NCI-H1436 (cell line): ENCODE measurements around the gene GALNT2.

ENCODE experiments used
- DNase-seq: peaks from one replicate; lab custom pipeline; 2025; lab: John Stamatoyannopoulos, UW

Gene GALNT2

DNA sequence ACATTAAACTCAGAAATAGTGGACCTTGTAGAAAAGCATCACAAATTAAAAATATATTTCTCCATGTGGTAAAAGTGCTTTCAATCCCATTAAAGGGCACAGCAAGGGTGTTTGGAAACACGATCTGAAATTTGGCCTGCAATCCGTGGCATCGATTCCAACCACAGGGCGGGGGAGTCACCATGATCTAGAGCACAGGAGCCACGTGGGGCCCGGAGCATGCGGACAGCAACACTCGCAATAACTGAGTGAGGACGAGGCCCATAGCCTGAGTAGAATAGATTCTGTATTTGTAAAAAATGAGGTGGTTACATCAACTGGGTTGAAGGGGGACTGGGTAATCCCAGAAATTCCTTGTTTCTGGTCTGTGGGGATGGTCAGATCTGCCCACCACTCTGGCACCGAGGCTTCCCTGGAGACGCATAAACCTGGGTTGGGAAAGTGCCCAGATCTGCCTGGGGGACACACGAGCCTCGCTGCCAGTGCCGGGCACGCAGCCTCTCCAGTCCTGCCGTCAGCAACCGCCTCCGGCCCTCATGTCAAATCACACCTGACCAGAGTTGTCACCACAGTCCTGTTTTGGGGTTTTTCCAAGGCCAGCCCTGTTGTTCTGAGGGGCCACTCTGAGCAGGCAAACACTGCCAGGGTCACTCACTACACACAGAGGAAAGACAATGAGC, 254.8 kb downstream of the GALNT2 start:
- DNase-seq, result no peak

DNA sequence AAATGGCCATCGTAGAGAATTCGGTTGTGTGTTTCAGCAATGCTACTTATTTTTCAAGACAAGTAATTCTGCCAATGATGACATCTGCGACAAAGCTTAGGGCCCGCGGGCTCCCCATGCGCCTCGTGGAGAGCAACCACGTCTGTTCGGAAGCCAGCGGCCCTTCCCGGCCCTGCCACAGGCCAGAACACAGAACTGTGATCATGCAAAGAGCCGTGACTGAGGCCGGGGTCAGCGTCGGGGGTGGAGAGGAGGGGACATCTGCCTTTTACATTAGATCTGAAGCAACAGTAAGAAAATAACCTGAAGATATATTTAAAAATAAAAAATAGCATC, 255.4 kb downstream of the GALNT2 start:
- no peak for DNase-seq

DNA sequence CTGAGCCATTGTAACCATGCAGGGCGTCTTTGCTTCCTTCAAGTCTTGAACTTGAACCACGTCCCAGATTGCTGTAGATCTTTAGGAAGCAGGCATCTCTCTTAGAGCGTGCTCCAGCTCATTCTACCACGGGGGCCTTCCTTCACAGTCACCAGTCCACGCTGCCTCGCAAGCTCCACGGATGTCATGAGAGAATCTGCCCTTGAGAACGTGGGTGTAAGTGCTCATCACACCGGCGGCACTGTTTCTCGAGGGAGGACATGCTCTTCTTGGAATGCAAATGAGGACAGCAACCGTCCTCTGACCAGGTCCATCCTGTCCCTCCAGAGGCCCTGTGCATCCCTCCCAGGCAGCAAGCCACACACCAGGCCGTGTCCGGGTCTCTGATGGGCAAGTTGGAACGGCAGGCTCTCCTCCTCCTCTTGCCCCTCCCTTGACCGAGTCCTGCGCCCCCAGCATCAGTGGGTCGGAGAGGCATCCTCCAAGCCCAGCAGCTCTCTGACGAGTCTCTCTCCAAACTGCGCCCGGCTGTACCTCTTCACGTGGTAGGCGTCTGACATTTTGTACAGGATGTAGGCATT, 256.0 kb downstream of the GALNT2 start:
- no peak for DNase-seq

DNA sequence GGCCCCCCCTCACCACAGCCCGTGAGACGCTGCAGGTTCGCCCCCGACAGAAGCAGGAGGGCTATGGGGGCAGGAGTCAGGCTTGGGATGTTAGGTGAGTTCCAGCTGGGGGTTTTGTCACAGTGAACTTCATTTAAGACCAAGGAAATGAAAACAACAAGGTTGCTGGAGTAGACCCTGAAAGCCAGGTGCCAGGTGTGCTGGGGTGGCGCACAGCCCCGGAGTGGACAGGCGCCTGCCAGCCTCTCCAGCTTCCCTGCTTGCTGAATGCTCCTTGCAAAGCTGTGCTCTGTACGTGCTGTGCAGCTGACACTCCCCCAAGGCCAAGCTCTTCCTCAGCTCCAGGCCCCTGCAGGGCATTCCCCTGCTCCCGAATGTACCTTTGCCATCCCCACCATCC, 256.6 kb downstream of the GALNT2 start:
- DNase-seq, result no peak

DNA sequence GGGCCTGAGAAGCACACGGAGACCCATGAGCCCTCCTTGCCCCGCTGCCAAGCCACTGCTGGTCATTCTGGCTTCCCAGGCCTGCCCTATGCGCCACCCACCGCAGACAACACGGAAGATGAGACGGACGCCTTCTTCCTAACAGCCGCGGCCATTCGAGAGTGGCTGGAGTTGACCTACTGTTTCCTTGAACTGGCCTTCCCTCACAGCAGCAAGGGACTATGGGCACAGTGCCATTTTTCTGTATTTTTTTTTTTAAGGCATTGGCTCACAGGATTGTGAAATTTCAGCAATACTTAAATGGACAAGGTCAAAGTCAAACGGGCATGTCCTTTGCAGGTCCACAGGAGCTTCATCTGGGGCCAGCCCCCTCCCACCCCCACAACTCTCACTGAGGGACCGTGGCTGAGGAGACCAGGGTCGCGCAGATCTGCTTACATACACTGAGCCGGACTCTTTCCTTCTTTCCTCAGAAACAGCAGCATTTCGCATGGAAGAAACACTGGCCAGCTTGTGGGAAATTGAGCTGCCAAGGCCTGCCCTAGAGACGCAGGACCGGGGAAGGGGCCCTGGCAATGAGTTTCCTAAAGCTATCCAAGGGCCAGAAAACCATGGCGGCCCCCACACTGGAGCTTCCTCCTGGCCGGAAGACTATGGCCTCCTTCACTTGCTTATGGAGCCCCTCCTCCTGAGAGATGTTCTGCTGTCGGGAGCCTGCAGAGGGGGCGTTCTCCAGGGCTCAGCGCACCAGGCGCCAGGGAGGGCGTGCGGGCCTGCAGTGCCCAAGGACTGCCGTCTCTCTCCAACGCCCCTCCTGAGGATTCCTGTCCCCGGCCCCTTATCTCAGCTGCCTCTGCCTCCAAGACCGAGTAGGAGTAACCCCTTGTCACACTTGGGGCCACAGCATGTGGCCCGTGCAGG, 260.2 kb downstream of the GALNT2 start:
- no peak for DNase-seq

DNA sequence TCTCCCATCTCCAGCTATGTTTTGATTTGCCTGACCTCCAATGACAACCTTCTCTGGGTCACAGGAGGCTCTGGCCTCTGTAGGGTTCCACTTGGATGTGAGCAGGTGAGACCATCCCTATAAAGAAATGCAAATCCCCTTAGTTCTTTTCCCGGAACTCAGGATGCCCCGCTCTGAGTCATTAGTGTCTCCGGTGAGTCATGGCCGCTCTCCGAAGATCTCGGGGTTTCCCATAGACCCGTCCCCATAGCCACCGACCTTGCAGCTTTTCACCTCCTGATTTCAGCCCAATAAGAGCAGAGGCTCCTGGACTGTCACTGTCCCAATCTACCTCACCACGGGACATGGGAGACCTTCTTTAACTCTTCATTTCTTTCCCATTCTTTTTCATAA, 260.9 kb downstream of the GALNT2 start:
- no peak for DNase-seq

DNA sequence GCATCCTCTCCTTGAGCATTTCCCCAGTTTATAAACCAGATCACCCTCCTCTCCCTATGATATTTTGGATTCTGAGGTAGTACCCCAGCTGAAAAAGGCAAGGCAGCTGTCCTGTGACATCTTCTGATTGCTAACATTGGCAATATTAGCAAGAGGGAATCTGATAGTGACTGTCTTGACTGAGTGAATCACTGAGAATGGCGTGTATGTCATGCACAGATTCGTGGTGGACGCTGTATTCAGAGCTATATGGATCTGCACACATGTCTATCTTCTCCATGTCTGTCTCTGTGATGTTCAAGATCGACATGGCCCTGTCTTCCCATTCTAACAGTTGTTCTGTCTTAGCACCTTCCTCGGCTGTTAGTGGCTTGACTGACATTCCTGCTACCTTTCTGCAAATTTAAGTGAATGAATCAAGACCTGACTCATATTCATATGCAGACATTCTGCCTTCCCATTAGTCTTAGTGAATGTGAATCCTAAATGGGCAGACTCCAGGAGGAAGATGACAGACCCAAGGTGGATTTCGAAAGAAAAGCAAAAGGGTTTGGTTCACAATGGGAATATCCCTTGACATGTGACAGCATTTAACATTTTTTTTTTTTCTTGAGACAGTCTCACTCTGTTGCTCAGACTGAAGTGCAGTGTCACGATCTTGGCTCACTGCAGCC, 261.4 kb downstream of the GALNT2 start:
- no peak for DNase-seq

DNA sequence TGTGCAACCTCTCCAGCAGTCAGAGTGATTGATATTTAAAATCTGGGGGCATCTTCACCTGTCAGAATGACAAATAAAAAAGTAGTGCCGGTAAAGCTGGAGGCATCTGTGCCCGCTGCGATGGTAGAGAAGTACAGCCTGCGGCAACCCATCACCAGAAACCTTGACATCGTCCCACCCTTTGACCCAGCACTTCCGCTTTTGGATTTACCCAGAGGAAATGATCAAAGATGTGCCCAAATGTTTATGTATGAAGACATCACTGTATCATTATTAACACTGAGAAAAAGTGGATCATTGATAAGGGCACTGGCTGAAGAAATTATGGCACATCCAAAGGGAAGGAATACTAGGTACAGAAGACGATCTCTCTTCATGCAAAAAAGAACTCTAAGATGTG, 263.1 kb downstream of the GALNT2 start:
- DNase-seq, result no peak
